ENCODE measurements around the gene BRSK1.

The BRSK1 gene

GRCh38 chr19:55283548-55284377 is at the start of gene BRSK1:
TSS of gene BRSK1 (plus strand) at chr19:55283997. CDS start at chr19:55284443, 446 bp downstream.
- peak in 2 of 4 experiments; percentile 19 to 38 for DNase-seq

DNA sequence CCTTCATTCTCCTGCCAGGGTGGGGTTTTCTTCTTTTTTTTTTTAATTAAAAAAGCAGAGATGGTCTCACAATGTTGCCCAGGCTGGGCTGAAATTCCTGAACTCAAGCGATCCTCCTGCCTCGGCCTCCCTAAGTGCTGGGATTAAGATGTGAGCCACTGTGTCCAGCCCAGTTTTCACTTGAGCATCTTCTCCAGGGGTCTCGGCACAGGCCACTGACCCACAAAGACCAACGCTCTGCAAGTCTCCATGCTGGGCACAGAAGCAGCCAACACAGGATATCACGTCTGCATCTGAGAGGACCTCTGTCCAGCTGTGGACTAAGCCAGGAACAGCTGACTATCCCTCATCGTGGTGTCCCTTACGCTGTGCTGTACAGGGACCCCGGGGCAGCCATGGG is 45.8 kb upstream of the BRSK1 start:
- no peak for DNase-seq

GRCh38 chr19:55239004-55239403 is 44.8 kb upstream of the BRSK1 start:
- no peak for DNase-seq

DNA sequence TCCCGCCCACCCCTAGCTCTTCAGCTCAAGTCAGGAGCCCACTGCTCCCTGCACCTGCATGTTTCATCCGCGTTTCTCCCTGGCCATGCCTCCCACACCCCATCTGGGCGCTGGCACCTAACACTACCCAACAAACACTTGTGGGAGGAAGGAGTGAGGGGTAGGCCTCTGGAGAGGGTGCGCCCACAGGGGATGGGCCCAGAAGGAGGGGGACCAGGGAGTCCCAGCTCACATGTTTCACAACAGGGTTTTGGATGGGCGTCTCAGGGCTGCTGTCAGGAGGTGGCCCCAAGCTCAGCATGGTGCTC is 43.1 kb upstream of the BRSK1 start:
- no peak for DNase-seq

DNA sequence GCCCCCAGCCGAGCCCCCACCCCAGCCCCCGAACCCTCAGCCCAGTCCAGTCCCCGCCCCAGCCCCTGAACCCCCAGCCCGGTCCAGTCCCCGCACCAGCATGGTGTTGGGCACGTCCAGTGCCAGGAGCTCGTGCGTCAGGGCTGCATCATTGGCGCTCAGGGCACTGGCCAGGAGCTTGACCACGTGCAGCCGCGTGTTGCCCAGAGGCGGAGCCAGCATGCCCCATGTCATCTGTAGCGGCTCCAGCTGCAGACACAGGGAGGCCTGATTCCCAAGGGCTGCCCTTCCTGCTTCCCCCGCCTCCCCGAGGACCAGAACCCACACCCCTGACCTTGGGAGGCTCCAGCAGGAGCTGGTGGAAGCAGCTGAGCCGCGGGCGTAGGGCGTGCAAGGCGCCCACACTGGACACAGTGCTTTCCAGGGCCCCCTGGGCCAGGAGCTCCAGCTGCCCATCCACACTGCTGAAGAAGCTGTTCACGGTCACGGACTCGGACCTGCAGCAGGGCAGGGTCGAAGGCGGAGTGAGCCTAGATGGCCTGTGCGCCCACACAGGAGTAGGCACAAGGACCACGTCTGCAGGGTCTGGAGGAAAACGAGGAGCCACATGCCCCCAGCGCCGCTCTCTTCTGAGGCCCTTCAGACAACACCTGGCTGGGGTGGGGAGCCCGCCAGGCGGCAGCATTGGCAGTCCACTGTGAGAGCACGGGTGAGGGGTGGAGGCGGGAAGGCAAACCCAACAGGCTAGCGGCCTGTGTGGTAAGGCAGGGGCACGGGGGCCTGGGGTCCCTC is 42.5 kb upstream of the BRSK1 start:
- DNase-seq: no peak

DNA sequence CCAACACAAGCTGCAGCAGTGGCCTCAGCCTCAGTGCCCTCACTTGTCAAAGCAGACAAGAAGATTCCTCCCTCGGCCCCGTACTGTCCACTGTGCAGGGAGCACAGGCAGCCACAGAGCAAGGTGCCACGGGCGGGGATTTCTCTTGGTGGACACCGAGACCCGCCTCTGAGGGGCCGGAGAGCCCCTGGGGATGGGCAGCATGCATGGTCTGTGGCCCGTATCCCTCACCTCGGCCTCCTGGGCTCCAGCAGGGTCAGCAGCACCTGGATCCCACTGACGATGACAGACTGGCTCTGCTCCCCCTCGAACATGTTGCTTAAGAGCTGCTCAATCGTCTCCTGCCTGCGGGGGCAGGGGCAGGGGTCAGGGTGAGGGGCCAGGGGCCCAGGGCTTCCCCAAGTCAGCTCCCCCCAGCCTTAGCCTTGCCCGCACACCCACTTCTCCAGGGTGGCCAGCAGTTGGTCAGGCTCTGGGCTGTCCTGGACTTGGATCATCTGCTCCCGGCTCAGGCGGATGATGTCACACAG is 41.8 kb upstream of the BRSK1 start:
- DNase-seq: no peak

DNA sequence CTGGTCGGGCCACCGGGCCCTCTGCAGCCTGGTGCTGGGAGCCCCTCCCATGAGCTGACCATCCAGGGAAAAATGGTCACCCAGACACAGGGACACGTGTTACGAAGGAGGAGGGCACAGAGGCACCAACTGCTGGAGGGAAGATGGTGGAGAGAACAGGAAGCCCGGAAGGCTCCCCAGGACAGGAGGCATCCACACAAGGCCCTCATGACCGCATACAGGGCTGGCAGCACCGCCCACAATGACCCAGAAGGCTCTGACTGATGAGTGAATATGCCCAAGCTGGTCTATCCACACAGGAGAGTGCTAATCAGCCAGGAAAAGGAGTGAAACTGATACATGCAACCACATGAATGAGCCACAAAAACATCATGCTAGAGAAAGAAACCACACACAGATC is 41.3 kb upstream of the BRSK1 start:
- no peak for DNase-seq

DNA sequence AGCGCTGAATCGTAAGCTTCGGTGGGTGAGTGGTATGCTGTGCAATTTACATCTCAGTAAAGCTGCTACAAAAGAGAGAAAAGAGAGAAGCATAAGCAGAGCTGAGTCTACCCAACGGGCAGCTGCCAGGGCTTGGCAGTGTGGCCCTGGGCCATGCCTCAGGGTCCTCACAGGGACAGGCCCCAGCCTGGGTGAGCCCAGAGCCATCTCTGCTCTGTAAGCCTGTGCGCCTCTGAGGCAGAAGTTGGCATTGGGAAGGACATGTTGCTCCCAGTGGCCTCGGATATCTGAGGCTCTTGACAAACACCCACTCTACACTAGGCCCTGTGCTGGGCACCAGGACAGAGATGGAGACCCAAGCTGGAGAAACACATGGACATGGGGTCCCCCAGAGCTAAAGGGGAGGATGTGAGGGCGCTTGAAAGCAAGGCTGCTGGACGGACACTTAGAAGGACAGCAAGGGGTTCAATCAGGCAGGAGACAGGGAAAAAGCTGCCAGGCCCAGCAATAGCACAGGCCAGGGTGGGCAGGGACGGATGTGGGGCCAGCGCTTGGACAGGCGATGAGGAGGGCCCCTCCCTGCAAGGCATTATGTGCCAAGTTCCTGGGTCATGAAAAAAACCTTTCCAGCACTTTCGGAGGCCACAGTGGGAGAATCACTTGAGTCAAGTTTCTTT is 39.7 kb upstream of the BRSK1 start:
- DNase-seq: no peak

- DNase-seq: no peak
These were observed 38.4 kb upstream of the BRSK1 start for GRCh38 chr19:55245236-55245904.

DNA sequence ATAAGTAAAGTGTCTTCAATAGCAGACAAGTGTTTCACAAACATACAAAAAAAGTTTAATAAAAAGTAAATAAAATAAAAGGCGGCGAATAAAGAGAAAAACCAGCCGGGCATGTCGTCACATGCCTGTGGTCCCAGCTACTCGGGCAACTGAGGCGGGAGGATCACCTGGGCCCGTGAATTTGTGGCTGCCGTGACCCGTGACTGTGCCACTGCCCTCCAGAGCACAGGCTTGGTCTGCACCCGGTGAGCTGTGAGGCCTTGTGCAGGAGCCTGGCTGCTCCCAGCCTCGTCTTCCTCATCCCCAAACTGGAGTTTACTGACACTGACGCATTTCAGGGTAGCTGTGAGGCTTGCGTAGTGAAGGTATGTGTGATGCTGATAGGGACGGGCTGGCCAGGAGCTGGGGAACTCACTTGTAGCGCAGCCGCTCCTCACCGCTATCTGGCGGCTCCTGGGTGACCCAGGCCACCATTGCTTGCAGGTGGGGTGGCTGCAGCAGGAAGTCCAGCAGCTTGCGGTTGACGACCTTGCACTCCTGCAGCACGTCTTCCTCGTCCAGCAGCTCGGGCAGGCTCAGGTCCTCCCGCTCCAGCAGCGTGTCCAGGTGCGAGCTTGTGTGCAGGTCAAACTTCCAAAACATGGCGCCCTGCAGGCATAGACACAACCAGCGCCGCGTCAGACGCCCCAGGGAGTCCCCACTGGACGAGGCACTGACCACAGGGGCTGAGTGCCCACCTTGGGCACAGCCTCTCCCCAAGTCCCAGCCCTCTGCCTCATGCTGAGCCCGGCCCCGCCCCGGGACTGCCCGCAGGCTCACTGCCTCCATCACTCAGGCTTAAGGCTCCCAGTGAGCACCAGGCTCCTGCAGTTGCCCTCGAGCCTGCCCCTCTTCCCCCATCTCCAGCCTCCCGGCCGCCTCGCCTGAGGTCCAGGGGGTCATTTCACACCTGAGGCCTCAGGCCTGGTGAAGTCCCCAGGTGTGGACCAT is 37.0 kb upstream of the BRSK1 start:
- no peak for DNase-seq

- DNase-seq: no peak
These were observed 36.1 kb upstream of the BRSK1 start for GRCh38 chr19:55247621-55248099.

- DNase-seq: no peak
These were observed 35.6 kb upstream of the BRSK1 start for GRCh38 chr19:55248166-55248675.

- no peak for DNase-seq
These were observed 35.1 kb upstream of the BRSK1 start for GRCh38 chr19:55248704-55249103.

- no peak for DNase-seq
These were observed 34.0 kb upstream of the BRSK1 start for GRCh38 chr19:55249841-55250240.

DNA sequence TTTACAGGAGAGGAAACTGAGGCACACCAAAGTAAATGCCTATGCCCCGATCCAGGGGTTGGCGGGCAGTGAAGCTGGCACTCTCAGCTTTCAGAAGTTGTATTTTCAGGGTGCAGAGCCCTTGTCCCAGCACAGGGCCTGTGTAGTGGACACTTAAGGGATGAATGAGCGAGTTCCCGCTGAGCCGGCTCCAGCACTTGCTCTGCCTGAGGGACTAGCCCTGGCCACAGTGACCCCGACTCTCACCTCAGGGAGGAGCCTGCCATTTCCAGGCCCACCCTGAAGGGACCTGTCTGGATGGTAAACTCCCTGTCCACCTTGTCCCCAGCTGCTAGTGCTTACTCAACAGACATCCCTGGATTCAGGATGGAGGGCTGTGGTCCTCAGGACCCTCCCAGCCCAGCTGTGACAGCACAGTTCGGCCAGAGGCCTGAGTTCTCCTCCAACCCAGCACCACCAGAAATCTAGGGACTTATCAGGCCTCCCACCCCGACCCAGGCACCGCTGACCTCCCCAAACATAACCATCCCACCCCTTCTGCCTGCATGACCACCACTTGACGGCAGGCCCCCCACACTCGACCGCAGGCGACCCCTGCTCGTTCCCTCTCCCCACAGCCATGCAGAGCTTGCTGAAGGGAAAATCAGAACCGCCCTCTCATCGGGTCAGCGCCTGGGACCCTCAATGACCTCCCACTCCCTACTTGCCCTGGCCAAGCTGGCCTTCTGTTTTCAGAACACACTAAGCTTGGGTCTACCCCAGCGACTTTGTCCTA is 33.3 kb upstream of the BRSK1 start:
- DNase-seq: no peak

DNA sequence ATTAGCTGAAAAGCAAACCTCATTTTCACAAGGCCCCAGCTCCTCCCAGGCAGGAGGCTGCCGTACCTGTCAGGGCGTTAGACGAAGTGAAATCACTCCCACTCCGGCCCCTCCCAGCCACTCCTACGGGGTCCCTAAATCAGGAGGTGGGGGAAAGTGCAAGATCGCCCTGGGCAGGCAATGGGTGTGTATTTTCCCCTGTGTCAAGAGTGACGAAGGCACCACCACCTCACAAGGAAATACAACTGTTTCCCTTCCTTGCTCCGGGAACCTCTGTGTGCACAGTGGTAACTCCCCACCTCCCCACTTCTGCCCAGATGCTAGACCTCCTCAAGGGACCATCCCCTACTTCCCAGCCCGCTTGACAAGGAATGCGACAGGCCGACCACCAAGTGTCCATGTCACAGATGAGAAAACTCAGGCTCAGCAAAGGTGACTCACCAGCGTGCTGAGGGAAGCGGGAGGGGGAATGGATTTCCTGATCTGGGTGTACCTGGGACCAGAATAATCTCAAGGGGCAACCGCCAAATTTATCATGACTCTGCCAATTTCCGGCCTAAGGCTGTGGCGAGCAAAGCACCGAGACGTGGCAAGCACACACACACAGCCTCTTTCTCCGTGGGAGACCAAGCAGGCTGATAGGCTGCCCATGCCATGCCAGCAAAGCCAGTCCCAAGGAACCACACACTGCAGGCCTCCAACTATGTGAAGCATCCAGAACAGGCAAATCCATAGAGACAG is 32.3 kb upstream of the BRSK1 start:
- DNase-seq: no peak

DNA sequence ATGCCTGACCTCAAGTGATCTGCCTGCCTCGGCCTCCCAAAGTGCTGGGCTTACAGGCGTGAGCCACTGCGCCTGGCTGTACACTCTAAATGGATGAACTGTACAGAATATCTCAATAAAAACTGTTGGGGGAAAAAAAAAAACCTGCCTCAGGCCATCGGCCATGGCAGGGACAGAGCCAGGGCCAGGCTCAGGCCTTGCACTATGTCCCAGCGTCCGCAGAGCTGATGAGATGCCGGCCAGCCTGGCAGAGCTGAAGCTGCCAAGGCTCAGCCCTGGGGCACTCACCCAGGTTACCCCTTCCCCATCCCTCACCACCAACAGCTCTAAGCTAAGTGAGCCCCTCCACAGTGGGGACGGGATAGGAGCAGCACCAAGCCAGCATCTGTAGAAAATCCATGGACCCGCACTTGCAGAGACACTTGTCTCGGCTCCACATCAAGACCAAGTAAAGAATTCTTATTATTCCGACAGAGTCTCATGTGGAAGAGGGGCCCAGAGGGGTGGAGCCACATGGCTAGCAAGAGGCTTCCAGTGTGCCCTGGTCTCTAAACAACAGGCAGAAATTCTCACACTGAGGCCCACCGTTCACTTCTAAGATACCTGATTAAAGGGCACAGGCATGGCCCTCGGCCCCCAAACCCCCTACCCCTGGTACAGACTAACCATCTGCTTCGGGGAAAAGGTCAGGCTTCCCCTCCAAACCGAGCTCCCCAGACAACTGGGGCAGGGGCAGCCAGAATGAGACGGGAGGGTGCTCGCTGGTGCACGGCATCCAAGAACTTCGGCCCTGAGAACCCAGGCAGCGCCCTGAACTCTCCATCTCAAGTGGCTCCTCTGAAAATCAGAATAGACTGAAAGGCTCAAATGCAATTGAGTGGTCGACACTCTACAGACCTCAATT is 30.8 kb upstream of the BRSK1 start:
- DNase-seq: no peak

DNA sequence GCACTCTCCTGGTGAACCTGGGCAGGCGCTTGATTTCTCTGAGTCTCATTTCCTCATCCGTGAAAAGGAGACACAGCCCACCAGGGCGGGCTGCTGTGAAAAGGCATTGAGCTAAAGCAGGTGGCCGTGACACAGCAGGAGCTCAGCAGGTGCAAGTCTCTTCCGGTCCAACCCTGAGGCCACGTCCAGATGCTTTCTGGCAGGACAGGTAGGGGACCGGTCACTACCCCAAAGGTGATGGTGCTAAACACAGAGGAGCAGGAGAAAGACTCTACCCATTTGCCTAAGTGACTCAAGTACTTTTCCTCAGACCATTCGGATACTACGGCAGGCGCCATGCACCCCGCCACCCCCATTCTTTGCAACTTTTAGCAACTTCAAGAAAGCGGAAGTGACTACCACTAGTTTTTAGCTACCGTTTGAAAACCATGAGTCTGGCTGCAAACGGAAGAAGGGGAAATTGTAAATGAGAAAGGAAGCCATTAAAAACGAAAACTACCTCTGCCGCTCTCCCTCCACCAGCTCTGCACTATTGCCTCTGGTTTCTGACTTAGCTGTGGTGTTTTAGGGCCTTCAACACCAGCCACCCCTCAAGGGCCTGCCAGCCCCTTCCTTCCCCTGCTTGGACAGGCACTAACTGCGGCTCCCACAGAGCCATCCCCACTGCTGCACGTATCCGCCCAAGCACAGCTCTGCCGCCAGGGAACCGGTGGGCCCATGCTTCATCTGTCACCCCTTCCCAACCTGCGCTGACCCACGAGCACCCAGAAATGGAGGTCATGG is 29.8 kb upstream of the BRSK1 start:
- DNase-seq: peak in 3 of 4 experiments; percentile 32 to 57 (median 41)
